T1000 (cell line): ENCODE data around the gene EPM2AIP1.
"Not testable (repeated sequence)": the region's sequence is repeated elsewhere in the genome, so short reads cannot be mapped to it uniquely, and the experiment has no call there.

ENCODE experiments used
- DNase-seq: peaks from one replicate; lab custom pipeline; 2025; ENCODE audit warnings: mixed read lengths; lab: John Stamatoyannopoulos, UW

Gene EPM2AIP1

DNA sequence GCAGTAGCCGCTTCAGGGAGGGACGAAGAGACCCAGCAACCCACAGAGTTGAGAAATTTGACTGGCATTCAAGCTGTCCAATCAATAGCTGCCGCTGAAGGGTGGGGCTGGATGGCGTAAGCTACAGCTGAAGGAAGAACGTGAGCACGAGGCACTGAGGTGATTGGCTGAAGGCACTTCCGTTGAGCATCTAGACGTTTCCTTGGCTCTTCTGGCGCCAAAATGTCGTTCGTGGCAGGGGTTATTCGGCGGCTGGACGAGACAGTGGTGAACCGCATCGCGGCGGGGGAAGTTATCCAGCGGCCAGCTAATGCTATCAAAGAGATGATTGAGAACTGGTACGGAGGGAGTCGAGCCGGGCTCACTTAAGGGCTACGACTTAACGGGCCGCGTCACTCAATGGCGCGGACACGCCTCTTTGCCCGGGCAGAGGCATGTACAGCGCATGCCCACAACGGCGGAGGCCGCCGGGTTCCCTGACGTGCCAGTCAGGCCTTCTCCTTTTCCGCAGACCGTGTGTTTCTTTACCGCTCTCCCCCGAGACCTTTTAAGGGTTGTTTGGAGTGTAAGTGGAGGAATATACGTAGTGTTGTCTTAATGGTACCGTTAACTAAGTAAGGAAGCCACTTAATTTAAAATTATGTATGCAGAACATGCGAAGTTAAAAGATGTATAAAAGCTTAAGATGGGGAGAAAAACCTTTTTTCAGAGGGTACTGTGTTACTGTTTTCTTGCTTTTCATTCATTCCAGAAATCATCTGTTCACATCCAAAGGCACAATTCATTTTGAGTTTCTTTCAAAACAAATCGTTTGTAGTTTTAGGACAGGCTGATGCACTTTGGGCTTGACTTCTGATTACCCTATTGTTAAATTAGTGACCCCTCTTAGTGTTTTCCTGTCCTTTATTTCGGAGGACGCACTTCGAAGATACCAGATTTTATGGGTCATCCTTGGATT is 674 bp upstream of the EPM2AIP1 start, which contains the start of gene MLH1:
Gene MLH1, plus strand, starts transcription at position 193 of the 958 bp plus-strand sequence. Its CDS starts 30 bp downstream, at position 223.
- DNase-seq = no peak

DNA sequence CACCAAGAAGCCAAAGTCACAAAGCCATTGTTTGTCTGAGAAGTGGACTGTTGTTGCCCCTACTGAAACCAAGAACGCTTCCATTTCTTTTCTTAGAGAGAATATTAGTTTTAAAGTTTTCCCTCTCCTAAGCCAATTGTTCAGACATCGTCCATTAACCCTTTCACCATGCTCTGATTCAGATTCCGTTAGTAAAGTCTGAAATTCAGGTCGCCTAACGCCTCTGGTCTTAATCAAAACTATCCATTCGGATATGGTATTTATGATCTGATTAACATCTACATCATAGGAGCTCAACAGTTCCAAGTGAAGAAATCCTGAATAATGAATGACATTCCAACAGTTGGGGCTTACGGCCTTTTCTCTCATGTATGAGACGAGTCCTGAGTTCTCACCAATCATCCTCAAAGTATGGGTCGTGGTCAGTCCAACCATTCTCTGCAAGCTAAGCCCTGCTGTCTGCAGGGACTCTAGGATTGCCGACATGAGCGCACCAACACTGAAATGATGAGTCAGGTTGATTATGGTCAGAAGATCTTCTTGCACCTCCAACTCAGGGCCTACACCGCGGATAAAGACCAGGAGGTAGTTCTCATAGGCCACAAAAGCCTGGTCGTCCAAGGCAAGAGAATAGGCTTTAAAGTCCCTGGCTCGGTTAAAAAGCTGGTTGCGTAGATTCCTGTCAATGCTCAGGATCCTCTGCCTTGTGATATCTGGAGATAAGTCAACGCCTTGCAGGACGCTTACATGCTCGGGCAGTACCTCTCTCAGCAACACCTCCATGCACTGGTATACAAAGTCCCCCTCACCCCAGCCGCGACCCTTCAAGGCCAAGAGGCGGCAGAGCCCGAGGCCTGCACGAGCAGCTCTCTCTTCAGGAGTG is 767 bp downstream of the EPM2AIP1 start:
- no peak for DNase-seq

DNA sequence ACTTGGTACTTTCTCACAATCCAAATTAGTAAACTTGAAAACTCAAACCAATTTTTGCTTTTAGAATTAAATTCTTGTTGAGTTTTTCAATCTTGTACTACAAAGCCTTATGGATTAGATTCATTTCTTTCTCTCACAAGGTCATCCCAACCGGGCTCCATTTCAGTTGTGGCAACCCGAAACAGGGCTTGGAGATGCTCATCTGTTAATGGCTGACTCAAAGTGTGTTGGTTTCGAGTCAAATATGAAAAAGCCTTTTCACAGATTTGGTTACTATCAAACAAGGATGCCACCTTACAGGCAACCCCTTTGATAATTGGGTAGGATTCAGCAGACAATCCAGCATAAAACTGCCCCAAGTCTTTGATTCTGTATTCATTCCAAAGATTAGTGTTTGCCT is 1.8 kb downstream of the EPM2AIP1 start:
- no peak for DNase-seq

DNA sequence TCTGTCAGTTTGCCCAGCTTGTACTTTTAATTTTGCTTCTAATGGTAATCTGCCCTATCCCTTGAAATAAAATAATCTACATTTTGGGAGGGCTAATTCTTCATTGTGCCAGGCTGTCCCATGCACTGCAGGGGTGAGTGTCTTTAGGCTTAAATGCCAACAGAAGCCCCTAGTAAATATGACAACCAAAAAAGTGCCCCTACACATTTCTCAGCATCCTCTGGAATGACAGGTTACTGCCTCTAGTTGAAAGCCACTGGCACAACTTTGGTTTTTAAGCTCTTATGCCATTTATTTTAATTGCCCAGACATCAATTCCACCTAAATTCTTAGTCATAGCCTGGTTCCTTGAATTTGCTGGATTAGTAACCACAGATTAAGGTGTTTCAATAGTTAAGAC is 3.4 kb downstream of the EPM2AIP1 start:
- no peak for DNase-seq

DNA sequence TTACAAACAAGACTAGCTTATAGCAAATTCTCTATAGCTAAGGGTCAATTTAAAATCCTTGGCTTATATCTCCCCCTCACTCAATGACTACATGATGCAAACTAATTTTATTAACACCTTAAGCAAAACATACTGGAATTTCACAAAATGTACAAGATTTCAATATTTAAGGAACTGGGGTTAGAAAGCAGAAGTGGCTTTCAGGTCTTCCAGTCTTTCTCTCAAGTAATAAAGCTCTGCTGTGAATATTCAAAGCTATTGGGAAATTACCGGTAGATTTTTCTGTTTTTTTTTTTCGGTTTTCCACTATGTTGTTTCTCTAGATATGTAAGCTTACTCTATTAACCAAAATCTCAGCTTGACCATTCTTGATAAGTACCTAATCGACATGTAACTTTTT is 3.9 kb downstream of the EPM2AIP1 start:
- no peak for DNase-seq

DNA sequence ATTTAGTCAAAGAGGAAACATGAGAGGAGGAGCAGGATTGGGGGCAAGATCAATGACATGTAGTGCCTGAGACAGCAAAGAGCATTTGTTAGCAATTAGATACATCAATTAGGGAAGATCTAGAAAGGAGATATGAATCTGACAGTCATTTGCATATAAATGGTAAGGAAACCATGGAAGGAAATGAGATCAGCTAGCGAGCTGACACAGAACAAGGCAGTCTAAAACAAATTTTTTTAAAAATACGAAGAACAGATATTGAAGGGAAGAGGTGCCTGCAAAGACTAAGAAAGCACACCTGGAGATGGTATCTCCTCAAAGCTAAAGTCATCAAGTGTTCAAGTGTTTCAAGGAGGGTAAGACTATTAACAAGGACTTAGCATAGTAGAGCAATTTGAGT is 4.6 kb downstream of the EPM2AIP1 start:
- DNase-seq = no peak

DNA sequence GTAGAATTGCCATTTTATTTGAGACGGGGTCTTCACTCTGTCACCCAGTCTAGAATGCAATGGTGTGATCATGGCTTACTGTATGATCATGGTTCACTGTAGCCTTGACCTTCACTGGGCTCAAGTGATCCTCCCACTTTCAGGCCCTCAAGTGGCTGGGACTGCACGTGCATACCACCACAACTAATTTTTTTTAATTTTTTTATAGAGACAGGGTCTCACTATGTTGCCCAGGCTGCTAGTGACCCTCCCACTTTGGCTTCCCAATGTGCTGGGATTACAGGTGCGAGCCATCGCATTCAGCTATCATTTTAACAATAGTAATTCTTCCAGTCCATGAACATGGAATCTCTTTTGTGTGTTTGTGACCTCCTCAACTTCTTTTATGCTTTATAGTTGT is 11.9 kb downstream of the EPM2AIP1 start:
- no peak for DNase-seq

DNA sequence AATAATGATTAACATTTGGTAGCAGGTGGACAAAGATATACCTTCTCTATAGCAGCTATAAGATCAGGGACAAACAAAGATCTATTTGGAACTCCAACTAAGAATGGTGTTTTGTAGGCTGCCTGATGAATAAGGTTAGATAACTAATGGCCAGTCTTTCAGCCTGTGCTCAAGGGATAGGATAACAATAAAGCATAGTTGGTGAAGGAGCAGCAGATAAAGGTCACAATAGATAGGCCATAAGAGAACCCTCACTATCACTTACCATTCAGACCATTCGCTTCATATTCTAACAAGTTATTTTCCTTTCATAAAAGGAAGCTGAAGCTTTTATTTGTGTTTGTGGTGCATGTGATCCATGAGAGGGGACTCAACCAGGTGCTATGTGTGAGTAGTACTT is 19.8 kb downstream of the EPM2AIP1 start:
- DNase-seq = no peak

DNA sequence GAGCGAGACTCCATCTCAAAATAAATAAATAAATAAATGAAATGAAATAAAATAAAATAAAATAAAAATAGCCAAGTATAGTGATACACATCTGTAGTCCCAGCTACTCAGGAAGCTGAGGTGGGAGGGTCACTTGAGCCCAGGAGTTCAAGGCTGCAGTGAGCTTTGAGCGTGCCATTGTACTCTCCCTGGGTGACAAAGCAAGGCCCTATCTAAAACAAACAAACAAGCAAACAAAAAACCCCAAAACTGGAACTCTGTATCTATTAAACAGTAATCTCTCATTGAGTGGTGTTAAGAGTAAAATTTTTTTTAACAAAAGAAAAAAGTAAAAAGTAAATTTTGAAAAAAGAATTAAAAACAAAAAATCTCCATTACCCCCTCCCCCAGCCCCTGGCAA is 20.8 kb downstream of the EPM2AIP1 start:
- DNase-seq = no peak

DNA sequence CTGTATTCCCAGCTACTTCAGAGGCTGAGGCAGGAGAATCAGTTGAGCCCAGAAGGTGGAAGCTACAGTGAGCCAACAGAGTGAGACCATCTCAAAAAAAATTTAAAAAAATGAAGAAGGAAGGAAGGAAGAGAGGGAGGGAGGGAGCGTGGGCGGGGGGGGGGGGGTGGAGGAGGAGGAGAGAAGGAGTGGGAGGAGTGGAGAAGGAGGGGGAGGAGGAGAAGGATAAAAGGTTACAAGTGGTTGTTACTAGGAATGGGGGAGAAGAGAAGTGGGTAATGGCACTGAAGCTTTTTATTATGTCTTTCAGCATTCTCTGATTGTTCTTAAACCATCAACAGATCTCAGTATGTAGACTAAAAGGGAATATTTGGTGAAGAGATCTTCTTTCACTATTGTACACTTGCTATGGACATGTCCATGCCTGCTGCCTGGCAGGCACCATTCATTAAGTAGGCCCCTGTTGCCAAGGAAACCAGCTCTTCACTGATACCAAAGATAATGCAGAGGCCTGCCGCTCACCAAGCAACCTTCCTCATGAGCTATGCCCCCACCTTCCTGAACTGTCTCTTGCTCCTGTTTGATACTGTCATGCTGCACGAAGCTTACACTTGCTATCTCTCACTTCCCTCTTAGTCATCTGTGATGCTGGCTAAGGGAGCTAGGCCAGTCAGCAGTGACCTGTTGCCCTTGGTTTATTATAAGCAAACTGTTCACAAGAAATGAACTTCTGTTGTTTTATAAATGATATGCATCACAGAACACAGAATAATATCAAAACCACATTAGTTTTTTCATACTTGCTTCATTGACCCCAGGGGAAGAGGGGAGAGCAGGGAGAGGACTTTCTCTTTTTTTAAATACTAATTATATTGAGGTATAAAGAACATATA is 23.1 kb downstream of the EPM2AIP1 start:
- peak; percentile 48 for DNase-seq

DNA sequence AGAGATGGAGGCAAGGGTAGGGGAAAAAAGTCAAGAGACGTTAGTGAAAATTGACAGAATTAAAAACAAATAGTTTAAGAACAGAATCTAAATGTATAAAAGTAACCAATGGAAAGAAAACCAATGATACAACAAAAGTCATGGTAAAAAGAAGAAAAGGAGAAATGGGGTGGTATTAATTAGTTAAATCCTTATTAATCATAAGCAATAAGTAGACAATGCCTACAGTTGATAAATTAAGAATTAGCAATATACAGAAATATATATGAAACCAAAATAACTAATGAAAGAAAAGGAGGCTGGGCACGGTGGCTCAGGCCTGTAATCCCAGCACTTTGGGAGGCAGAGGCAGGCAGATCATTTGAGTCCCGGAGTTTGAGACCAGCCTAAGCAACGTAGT is 23.8 kb downstream of the EPM2AIP1 start:
- no peak for DNase-seq

DNA sequence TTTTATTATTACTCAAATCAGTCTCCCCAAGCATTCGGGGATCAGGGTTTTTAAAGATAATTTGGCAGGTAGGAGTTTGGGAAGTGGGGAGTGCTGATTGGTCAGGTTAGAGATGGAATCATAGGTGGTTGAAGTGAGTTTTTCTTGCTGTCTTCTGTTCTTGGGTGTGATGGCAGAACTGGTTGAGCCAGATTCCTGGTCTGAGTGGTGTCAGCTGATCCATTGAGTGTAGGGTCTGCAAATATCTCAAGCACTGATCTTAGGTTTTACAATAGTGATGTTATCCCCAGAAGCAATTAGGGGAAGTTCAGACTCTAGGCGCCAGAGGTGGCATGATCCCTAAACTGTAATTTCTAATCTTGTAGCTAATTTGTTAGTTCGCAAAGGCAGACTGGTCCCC is 27.5 kb downstream of the EPM2AIP1 start:
- no peak for DNase-seq

DNA sequence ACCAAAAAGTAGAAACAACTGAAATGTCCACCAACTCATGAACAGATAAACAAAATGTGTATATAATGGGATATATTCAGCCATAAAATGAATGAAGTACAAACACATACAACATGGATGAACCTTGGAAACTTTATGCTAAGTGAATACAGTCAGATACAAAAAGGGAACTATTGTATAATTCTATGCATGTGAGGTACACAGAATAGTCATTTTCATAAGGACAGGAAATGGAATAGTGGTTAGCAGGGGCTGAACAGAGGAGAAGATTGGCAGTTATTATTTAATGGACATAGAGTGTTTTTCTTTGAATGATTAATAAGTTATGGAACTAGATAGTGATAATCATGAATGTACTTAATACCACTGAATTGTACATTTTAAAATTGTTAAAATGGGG is 28.1 kb downstream of the EPM2AIP1 start:
- DNase-seq = no peak

DNA sequence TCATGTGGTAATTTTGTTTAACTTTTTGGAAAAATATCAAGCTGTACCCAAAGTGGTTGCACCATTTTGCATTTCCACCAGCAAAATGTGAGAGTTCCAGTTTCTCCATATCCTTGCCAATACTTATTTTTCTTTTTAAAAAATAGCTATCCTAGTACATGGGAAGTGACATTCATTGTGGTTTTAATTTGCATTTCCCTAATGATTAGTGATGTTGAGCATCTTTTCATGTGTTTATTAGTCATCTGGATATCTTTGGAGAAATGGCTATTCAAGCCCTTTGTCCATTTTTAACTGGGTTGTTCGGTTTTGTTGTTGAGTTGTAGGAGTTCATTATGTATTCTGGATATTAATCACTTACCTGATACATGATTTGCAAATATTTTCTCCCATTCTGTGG is 28.6 kb downstream of the EPM2AIP1 start:
- no peak for DNase-seq

DNA sequence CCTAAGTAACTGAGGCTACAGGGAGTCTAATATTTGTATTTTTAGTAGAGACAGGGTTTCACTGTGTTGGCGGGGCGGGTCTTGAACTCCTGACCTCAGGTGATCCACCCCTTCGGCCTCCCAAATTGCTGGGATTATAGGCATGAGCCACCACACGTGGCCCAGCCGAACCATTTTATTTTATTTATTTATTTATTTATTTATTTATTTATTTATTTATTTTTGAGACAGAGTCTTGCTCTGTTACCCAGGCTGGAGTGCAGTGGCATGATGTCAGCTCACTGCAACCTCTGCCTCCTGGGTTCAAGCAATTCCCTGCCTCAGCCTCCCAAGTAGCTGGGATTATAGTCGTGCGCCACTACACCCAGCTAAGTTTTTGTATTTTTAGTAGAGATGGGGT is 29.9 kb downstream of the EPM2AIP1 start:
- not testable (repeated sequence) for DNase-seq

DNA sequence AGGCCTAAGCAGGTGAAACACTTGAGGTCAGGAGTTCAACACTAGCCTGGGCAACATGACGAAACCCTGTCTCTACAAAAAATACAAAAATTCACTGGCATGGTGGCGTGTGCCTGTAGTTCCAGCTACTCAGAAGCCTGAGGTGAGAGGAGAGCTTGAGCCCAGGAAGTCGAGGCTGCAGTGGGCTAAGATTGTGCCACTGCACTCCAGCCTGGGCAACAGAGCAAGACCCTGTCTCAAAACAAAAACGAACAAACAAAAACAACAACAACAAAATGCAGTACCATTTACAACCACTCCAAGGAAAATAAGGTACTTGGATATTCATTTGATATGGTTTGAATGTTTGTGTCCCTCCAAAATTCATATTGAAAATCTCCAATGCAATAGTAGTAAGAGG is 32.4 kb downstream of the EPM2AIP1 start:
- no peak for DNase-seq

DNA sequence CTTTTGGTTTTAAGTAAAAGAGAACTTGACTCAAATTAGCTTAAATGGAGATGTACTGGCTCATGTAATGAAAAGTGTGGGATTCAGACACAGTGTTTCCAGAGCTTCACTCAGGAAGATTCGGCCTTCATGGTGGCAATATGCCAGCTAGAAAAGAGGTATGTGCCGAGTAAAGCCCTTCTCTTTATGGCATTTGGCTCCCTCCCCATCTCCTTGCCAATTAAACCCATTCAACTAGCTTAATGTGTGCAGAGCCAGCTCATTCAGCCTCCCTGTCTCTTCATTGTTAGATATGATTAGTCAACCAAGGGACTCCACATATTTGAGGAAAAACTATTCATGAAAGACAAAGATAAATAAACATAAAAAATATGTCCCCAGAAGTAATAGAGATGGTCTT is 33.1 kb downstream of the EPM2AIP1 start:
- no peak for DNase-seq

DNA sequence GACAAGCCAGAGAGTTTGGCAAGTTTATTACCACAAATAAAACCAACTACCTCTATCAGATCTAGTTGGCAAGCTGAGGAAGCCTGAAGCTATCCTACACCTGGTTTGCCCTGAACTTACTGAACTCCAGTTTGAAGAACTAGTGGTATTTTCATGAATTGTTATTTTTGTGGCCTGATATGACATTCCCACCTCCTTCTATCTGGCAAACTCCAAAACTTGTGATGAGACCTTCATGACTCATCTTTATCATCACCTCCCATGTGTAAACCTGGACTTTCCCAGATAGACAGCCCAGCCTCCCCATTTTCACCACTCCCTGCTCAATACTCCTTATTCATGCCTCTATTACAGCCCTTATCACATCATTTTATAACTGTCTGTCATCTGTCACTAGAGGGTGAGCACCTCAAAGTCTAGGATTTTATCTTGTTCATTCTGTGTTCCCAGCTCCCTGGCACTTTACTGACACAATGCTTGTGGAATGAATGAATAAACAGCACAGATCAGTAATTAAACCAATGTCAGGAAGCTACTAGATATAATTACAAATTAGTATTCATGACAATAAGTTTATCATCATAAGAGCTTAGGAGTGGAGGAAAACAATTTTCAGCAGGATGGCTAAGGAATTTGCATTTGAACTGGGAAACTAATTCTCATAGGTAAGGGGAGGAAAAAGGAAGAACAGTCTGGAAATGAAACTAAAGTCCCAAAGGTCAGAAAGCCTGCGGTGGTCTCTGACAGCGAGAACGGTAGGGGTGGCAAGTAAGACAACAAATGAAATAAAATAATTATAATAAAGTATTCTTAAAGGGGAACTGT is 34.9 kb downstream of the EPM2AIP1 start:
- no peak for DNase-seq

DNA sequence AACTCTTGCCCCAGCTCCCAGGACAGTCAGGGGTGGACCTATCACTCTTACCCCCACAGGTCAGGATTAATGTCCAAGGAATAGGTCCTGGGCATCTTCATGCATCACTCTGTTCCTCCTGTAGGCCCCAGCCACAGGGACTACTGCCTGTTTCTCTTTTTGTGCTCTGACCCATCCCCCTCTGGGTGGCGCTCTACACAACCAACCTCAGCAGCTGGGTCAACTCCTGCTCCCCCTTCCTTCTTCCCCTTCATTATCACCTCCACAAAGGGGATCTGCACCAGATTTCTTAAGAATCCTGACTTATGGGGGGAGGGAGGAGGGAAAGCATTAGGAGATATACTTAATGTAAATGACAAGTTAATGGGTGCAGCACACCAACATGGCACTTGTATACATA is 35.9 kb downstream of the EPM2AIP1 start:
- no peak for DNase-seq

DNA sequence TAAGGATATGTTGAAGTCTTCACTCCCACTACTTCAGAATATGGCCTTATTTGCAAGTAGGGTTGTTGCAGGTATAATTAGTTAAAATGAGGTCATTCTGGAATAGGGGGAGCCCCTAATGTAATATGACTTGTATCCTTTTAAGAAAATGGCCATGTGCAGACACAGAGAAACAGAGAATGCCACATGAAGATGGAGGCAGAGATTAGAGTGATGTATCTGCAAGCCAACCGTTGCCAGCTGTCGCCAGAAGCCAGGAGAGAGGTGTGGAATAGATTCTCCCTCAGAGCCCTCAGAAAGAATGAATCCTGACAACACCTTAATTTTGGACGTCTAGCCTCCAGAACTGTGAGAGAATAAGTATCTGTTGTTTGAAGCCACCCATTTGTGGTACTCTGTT is 36.8 kb downstream of the EPM2AIP1 start:
- DNase-seq = no peak
